ENCODE data around the gene RABIF.

RABIF gene

GRCh38 chr1:202871367-202871766, 17.6 kb downstream of the RABIF start:
- DNase-seq = no peak

- no peak for DNase-seq
These were observed 26.0 kb downstream of the RABIF start for GRCh38 chr1:202862679-202863560.

GRCh38 chr1:202861420-202862132, 27.4 kb downstream of the RABIF start:
- peak; percentile 79 for DNase-seq

GRCh38 chr1:202860744-202861419, 28.1 kb downstream of the RABIF start:
- peak; percentile 36 for DNase-seq

DNA sequence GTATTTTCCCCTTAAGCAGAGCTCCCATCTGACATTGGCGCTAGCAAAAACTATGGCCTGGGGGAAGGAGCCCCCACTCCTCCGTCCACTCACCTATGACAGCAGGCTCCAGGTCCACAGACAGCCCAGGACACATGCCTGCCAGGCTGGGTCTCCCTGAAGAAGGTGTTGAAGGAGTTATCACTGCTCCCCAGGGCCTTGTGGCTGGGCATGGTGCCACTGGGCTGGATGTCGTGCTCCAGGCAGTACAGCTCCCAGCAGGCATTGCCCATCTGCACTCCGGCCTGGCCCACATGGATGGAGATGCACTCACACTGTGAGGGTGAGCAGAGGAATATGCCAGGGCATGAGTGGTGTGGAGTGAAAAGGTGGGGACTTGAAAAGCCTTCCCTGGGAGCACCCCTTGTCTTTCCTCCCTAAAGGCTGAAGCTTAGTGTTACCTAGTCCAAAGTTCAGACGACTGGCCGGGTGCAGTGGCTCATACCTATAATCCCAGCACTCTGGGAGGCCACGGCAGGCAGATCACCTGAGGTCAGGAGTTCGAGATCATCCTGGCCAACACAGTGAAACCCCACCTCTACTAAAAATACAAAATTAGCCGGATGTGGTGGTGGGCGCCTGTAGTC, 30.0 kb downstream of the RABIF start:
- DNase-seq = peak; percentile 85

DNA sequence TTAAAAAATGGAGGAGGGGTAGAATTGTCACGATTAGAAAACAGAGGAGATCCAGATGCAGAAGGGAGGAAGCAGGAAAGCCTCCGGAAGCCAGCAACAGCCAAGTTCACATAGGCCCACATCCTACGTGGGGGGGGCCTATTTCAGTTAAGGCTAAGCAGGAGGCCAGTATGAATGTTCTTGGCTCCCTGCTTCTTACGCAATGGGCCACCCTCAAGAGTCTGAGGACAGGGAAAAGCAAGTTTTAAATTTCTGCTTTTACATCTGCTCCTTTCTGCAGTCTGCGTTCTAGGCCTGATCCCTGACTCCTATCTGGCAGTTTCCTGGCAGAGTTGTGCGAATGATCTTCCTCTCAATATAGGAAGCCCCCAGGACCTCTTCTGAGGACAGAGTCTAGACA, 30.6 kb downstream of the RABIF start:
- peak; percentile 21 for DNase-seq

DNA sequence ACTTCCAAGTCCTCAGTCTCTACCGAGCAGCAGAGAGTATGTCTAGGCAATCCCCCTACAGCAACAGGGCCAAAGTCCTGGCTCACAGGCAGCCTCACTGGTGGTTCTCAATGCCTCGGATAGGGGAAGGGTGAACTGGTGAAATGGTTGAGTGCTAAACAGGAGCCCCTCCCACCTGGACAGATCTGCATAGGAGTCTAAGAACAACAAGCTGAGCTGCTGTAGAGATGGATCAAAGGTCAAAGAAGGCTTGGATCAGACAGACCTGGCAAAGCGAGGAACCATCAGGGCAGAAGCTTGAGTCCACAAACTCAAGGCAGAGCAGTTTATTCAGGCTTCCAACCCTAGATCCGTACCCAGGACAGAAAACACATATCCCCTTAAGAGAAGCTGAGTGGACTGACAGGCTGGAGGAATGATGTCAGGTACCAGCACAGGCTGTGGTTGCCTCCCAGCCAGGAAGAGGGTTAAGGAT, 31.8 kb downstream of the RABIF start:
- no peak for DNase-seq

- DNase-seq = no peak
These were observed 32.9 kb downstream of the RABIF start for GRCh38 chr1:202856014-202856413.

GRCh38 chr1:202854787-202855186, 34.2 kb downstream of the RABIF start:
- no peak for DNase-seq

DNA sequence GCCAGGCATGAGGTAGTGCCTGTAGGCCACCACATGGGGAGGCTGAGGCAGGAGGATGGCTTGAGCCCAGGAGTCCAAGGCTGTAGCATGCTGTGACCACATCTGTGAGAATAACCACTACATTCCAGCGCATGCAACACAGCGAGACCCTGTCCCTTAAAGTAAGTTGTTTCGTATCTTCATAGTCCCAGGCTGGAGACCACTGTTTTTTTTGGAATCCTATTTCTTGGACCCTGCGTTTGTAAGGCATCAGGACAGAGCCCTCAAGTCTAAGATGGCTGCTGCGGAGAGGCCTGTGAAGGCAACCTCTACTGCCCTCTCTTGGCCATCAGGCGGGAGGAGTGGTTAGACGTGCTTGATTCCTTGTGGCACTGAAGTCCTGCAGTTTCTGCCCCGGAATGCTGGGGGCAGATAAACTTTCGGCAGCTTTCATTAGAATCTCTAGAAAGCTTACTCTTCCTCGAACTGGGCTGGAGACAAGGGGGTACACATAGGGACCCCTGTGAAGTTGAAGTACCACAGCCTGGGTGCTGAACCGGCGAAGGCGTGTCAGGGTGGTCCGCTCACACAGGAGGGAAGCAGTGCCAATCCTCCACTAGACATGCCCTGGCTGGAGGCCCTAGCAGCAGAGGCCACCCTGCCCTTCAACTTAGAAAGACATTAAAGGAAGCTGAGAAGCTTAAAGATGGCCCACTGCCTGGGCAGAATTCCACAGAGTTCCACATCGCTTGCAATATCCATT, 36.6 kb downstream of the RABIF start:
- DNase-seq = peak; percentile 85

GRCh38 chr1:202850593-202851362, 38.2 kb downstream of the RABIF start:
- no peak for DNase-seq

DNA sequence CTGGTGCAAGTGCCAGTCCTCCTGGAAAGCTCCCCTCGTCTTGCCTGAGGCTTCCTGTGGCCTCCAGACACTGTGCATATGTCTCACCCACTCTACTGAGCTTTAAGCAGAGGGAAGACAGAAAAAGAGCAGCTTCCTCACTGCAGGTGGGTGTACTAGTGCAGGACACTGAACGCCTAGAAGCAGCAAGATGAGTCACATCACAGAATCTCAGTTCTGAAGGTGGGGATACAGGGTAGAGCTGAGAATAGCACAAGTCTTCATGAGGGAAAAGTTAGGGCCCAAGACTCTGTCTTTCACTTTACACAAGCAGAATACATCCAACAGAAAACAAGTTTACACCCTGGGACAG, 40.8 kb downstream of the RABIF start:
- DNase-seq = no peak

- DNase-seq = no peak
These were observed 44.0 kb downstream of the RABIF start for GRCh38 chr1:202844935-202845334.

- no peak for DNase-seq
These were observed 44.7 kb downstream of the RABIF start for GRCh38 chr1:202844259-202844658.

- no peak for DNase-seq
These were observed 45.9 kb downstream of the RABIF start for GRCh38 chr1:202843081-202843480.

- DNase-seq = no peak
These were observed 51.1 kb downstream of the RABIF start for GRCh38 chr1:202837746-202838262.

DNA sequence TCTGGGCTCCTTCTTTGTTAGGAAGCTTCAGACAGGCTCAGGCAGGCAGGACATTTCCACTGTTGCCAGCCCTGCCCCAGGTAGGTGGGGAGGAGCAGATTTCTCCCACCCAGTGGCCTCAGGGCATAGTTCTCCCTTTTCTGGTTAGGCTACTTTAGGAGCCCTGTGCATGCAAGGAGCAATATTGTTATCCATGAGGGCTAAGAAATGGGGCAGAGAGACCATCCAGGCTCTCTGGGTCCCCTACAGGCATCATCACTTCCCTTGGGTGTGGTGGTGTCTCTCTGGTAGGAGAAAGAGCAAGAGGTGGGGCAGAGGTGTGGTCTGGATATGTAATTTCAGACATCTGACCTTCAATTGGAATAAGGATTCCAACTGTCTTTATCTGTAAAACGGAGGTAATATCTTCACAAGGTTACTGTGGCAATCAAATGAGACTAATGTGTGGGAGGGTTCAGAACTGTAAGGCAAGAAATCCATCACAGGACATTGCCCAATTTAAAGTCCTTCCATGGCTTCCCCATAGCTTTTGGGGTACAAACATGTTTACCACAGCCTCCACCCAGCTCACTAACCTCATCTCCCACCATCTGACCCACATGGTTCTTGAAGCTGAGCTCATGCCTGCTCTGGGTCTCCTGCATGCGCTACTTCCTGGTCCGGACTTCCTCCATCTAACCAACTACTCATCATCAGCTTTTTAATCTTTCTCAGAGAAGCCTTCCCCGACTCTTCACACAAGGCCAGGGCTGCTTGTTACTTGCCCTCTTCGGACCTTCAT, 52.1 kb downstream of the RABIF start:
- DNase-seq = no peak

- no peak for DNase-seq
These were observed 53.3 kb downstream of the RABIF start for GRCh38 chr1:202835548-202836072.

DNA sequence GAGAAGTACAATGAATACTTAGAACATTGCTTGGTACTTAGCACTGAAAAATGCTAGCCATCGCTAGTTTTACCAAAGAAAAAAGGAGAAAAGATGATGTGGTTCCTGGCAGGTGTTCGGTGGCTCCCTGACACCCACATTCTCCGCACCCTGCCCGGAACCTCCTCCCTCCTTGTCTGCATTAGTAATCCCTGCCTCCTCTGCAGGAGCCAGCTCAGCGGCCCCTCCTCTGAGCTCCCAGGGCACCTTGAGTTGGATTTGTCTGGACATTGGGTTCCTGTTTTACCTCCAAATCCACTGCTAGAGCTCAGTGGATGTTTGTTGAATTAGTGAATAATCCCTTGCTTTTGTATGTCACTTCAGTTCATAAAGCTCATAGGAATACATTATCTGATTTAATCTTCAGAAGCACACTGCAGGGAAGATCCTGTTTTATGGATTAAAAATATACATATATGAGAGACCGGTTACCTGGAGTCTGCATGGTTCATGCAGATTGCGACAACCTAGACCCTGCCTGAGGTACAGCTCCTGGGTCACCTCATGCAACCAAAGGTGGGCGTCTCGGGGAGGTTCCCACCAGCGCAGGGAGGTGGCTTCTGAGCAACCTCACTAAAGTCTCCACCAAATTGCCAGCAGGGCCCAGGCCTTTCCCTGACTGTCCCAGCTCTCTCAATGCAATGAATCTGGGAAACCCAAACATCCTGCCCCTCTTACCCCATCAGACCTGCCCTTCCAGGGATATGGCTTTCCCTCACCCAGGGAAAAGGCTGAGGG, 54.0 kb downstream of the RABIF start:
- no peak for DNase-seq

Data from hematopoietic multipotent progenitor cell treated with erythropoietin and hydrocortisone succinate and interleukin-3 and kit ligand, for 8 days (in vitro differentiated cells).